IMR-90 (cell line): ENCODE measurements around the gene LRRC1. TPM values are rescaled to one million over a fixed set of nuclear protein-coding genes. Genes with fewer than 3 reads are reported as not detected.

ENCODE experiments used
- ATAC-seq: fragments of 200-7000 bp; cut with Tn5 transposase; 2 replicates; pipeline ENCODE4 v1.9.1; 2020; ENCODE audit warnings: low read depth, mild to moderate bottlenecking, moderate library complexity
- BruUV-seq: library from RNA; stranded (reverse); fragments of 400-500 nt; replicated peaks from 2 replicates; lab custom pipeline; 2021; lab: Mats Ljungman, UMichigan
- CTCF ChIA-PET: fragments of 300-600 bp; formaldehyde crosslinking; extraction: SDS; loops from one replicate; lab custom pipeline; 2021; ENCODE audit warnings: antibody characterized with exemption; lab: Yijun Ruan, JAX
- POLR2A ChIA-PET: fragments of 300-600 bp; sonication (Branson Sonifier 250); formaldehyde crosslinking; loops from one replicate; lab custom pipeline; 2022; ENCODE audit warnings: antibody characterized with exemption; ENCODE audit not compliant: unreplicated experiment; lab: Charles Lee
- DNase-seq: peaks from one replicate; pipeline ENCODE4 v3.0.0; 2013
- H2AFZ ChIP-seq: replicated peaks from 2 replicates; pipeline ENCODE3; 2013; ENCODE audit warnings: low read length, mild to moderate bottlenecking; ENCODE audit not compliant: poor library complexity
- H2AK5ac ChIP-seq: 2 replicates; pipeline ENCODE4 v1.6.1; 2013; ENCODE audit warnings: low read depth, low read length, inconsistent platforms
- H2AK9ac ChIP-seq: replicated peaks from 2 replicates; pipeline ENCODE3; 2013; ENCODE audit warnings: mild to moderate bottlenecking, low read depth, low read length, moderate library complexity; ENCODE audit not compliant: poor library complexity
- H2BK120ac ChIP-seq: 2 replicates; pipeline ENCODE4 v1.6.1; 2013; ENCODE audit warnings: low read depth, low read length, inconsistent platforms
- H2BK15ac ChIP-seq: 3 replicates; pipeline ENCODE4 v1.6.1; 2013; ENCODE audit warnings: low read depth, low read length, inconsistent platforms
- H2BK20ac ChIP-seq: 2 replicates; pipeline ENCODE4 v1.6.1; 2013; ENCODE audit warnings: low read depth, mild to moderate bottlenecking, inconsistent platforms, low read length, moderate library complexity
- H2BK5ac ChIP-seq: 2 replicates; pipeline ENCODE4 v1.6.1; 2013; ENCODE audit warnings: mild to moderate bottlenecking, low read depth, low read length, inconsistent platforms; ENCODE audit not compliant: poor library complexity, severe bottlenecking
- H3K14ac ChIP-seq: replicated peaks from 2 replicates; pipeline ENCODE4 v1.6.1; 2013; ENCODE audit warnings: low read depth, low read length, inconsistent platforms
- H3K18ac ChIP-seq: 2 replicates; pipeline ENCODE4 v1.6.1; 2013; ENCODE audit warnings: low read depth, low read length, control low read depth
- H3K23ac ChIP-seq: 2 replicates; pipeline ENCODE4 v1.6.1; 2013; ENCODE audit warnings: low read depth, low read length, inconsistent platforms
- H3K27ac ChIP-seq: 2 replicates; pipeline ENCODE4 v1.5.1; 2013; ENCODE audit warnings: mild to moderate bottlenecking, control low read depth, low read length; ENCODE audit not compliant: insufficient read depth
- H3K27me3 ChIP-seq: 2 replicates; pipeline ENCODE4 v1.6.1; 2013; ENCODE audit warnings: low read length; ENCODE audit not compliant: control insufficient read depth, insufficient read depth
- H3K36me3 ChIP-seq: 2 replicates; pipeline ENCODE4 v1.6.1; 2013; ENCODE audit warnings: low read length, mixed read lengths; ENCODE audit not compliant: control insufficient read depth, insufficient read depth
- H3K4ac ChIP-seq: 2 replicates; pipeline ENCODE4 v1.6.1; 2013; ENCODE audit warnings: low read depth, low read length, inconsistent platforms
- H3K4me1 ChIP-seq: 2 replicates; pipeline ENCODE4 v1.6.1; 2013; ENCODE audit warnings: low read length, mixed read lengths; ENCODE audit not compliant: control insufficient read depth, insufficient read depth
- H3K4me2 ChIP-seq: 2 replicates; pipeline ENCODE4 v1.6.1; 2013; ENCODE audit warnings: low read depth, mild to moderate bottlenecking, control low read depth, low read length, moderate library complexity
- H3K4me3 ChIP-seq: 2 replicates; pipeline ENCODE4 v1.5.1; 2013; ENCODE audit warnings: low read depth, mild to moderate bottlenecking, control low read depth, low read length, moderate library complexity; ENCODE audit not compliant: insufficient read depth
- H3K56ac ChIP-seq: 2 replicates; pipeline ENCODE4 v1.6.1; 2013; ENCODE audit warnings: low read length, inconsistent platforms; ENCODE audit not compliant: insufficient read depth; ENCODE audit errors: extremely low read depth
- H3K79me1 ChIP-seq, 2 experiments: 2 replicates each; pipeline ENCODE4 v1.6.1; 2013; ENCODE audit warnings: low read length in 2 of 2, inconsistent platforms in 1 of 2, low read depth in 1 of 2
- H3K9ac ChIP-seq: 2 replicates; pipeline ENCODE4 v1.6.1; 2013; ENCODE audit warnings: low read depth, low read length, control low read depth
- H3K9me1 ChIP-seq: 2 replicates; pipeline ENCODE4 v1.6.1; 2013; ENCODE audit warnings: low read length, inconsistent platforms; ENCODE audit not compliant: insufficient read depth
- H3K9me3 ChIP-seq: 2 replicates; pipeline ENCODE4 v1.6.1; 2013; ENCODE audit warnings: low read length; ENCODE audit not compliant: control insufficient read depth, insufficient read depth
- H4K20me1 ChIP-seq: 2 replicates; pipeline ENCODE4 v1.6.1; 2013; ENCODE audit warnings: low read length, inconsistent platforms; ENCODE audit not compliant: insufficient read depth
- H4K5ac ChIP-seq: 2 replicates; pipeline ENCODE4 v1.6.1; 2013; ENCODE audit warnings: mild to moderate bottlenecking, low read depth, low read length, control low read depth
- H4K8ac ChIP-seq, 2 experiments: 2 replicates each; pipeline ENCODE4 v1.6.1; 2013; ENCODE audit warnings: low read depth in 2 of 2, low read length in 2 of 2, control low read depth in 1 of 2, inconsistent platforms in 1 of 2
- H4K91ac ChIP-seq: 2 replicates; pipeline ENCODE4 v1.6.1; 2013; ENCODE audit warnings: low read depth, low read length, inconsistent platforms; ENCODE audit not compliant: insufficient read depth
- NFE2L2 ChIP-seq: fragments of 150-350 bp; IDR thresholded peaks from 2 replicates; pipeline ENCODE4 v1.6.1; 2016; ENCODE audit warnings: low read depth, mild to moderate bottlenecking, low read length
- WGBS, 2 experiments: methylation state at CpG; one replicate each; pipeline versions ENCODE4 v1.1.5 to v1.1.7; 2013; ENCODE audit warnings: missing lambda C conversion rate in 2 of 2; ENCODE audit not compliant: insufficient read length in 1 of 2; ENCODE audit errors: extremely low coverage in 2 of 2; 5-methylcytosine and 5-hydroxymethylcytosine counted together
- dilution Hi-C: fragments of 300-500 bp; cut with HindIII; formaldehyde crosslinking; loops from one replicate; pipeline ENCODE4 v1.14.3; 2018; ENCODE audit warnings: low sequenced_read_pairs; ENCODE audit not compliant: unreplicated experiment
- in situ Hi-C: fragments of 300-500 bp; cut with MboI; formaldehyde crosslinking; loops from 3 replicates; pipeline ENCODE4 v1.14.3; 2019; ENCODE audit warnings: low sequenced_read_pairs, inconsistent platforms, mixed read lengths
- intact Hi-C: fragments of 100-400 bp; cut with micrococcal nuclease; formaldehyde crosslinking; loops from 2 replicates; pipeline ENCODE4 v1.10.0; 2022
- polyA plus RNA-seq, 3 experiments: library from polyadenylated mRNA; depleted of rRNA; stranded (reverse); fragments of >200 nt; gene quantifications; 2 replicates each; pipeline ENCODE4 v1.2.3, GENCODE V29; 2012; ENCODE audit warnings: low replicate concordance in 1 of 3
- total RNA-seq: library from RNA; depleted of rRNA; stranded (reverse); fragments of >200 nt; gene quantifications from 2 replicates; pipeline ENCODE4 v1.2.3, GENCODE V29; 2012
- TF ChIP-seq, protein P1 (sequence below): fragments of 150-350 bp; IDR thresholded peaks from 2 replicates; pipeline ENCODE4 v1.6.1; 2017; ENCODE audit warnings: mild to moderate bottlenecking, antibody characterized with exemption, low read length, low read depth

LRRC1 gene
- total and polyA plus RNA-seq, 2 of the 4 experiments (the other 2 are of a cell fraction) = 5.1 to 6.1 TPM

DNA sequence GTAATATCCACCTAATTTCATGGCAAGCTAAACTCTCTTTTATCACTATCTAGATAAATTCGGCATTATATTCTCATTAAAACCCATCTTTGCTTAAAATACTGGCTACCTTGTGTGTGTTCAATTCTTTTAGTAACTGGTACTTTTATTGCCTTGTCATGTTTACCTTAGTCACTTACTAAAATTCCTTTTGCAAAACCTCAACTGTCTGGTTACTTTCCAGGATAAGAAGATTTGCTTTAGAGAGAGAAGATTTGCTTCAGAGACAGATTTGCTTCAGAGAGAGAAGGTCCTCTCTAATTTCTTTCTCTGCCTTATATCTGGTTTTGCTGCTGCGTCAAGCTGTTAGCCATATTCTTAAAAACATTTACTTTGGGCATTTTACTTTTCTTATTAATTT lies 164.9 kb downstream of the LRRC1 start:
- Histone ChIP-seq H3K36me3 (no peaks in the 10 kb centered on the region), H4K5ac (no peak overlapping the region), H3K4me1 (peaks cover 3% of the 10 kb centered on the region), H3K27ac (no peak overlapping the region), H3K23ac (no peak overlapping the region), H4K91ac (no peak overlapping the region), H2AFZ (no peak overlapping the region), H3K9me1 (peaks cover 4% of the 10 kb centered on the region), H3K9ac (no peak overlapping the region), H2BK20ac (no peak overlapping the region), H4K20me1 (no peaks in the 10 kb centered on the region), H3K14ac (peak overlapping the region; percentile 91; the same call in 1 of the 2 replicates), H2AK9ac (no peak overlapping the region), H3K79me1 (no peaks in the 10 kb centered on the region), H3K4me2 (no peak overlapping the region), H2BK5ac (peak overlapping the region; percentile 53), H3K18ac (no peak overlapping the region), H2BK120ac (no peak overlapping the region), H4K8ac (no peak overlapping the region), H2BK15ac (no peak overlapping the region), H2AK5ac (no peak overlapping the region), H3K9me3 (no peaks in the 10 kb centered on the region), H3K4ac (no peak overlapping the region), H3K56ac (no peak overlapping the region), H3K27me3 (no peaks in the 10 kb centered on the region), H3K4me3 (no peak overlapping the region)
- no TSS peak for BruUV-seq
- peak; percentile 71 for TF ChIP-seq NFE2L2
- TF ChIP-seq, protein P1, sequence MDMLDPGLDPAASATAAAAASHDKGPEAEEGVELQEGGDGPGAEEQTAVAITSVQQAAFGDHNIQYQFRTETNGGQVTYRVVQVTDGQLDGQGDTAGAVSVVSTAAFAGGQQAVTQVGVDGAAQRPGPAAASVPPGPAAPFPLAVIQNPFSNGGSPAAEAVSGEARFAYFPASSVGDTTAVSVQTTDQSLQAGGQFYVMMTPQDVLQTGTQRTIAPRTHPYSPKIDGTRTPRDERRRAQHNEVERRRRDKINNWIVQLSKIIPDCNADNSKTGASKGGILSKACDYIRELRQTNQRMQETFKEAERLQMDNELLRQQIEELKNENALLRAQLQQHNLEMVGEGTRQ = no peak
- dilution Hi-C loops (no loop called here), intact Hi-C loops (loop anchor here (5.0 kb wide), 1 partner anchor 447 kb away; no protein-coding TSS in a partner anchor), in situ Hi-C loops (loop anchor here (5.0 kb wide), 2 partner anchors 227 to 467 kb away; no protein-coding TSS in a partner anchor)
- no peak for ATAC-seq
- ChIA-PET POLR2A (no interaction called here), CTCF (interaction anchor here (2.5 kb wide), 1 partner anchor 241 kb away, joined by 6 read pairs; no protein-coding TSS in a partner anchor)
- peak; percentile 64 for DNase-seq
- no CpG with 5 or more reads among the region's 2 CpGs for WGBS, 2 experiments
